Measurements from ENCODE around the gene PPP3R1.

PPP3R1 gene

DNA sequence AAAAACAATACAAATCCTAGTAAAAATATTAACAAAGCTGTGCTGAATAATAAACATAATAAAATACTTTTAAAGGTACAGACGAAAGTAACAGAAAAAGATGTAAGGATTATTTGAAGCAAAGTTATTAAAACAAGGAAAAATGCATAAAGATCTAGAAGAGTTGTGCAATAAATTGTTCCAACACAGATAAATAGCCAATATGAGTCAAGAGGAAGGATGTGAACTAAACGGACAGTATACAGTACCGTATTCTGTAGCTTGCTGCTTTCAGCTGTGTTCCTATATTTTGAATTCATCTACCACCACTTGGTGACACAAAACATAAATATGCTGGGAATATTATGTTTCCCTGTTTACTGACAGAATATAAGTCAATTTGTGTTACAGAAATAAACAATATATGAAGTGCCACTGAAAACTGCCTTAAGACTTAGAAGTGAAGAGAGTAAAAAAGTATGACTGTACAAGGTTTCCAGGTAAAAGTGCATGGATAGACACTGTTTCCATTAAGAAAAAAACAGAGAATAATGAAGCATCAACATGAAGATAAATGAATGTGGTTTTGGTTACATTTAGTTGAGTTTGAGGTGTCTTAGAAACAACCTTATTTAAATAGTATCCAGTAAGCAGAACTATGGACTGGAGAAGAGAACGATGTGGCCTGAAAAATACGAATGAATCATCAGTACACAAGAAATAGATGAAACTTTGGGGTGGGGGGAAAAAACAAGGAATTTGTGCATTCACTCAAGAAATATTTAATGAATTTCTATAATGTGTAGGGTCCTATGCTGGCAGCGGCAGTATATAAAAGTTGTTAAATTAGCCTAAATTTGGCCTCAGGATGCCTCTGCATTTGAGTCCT is 13.1 kb downstream of the PPP3R1 start:
- no peak overlapping the region for H3K4me3 ChIP-seq (ENCODE audit: low read depth, low read length)

DNA sequence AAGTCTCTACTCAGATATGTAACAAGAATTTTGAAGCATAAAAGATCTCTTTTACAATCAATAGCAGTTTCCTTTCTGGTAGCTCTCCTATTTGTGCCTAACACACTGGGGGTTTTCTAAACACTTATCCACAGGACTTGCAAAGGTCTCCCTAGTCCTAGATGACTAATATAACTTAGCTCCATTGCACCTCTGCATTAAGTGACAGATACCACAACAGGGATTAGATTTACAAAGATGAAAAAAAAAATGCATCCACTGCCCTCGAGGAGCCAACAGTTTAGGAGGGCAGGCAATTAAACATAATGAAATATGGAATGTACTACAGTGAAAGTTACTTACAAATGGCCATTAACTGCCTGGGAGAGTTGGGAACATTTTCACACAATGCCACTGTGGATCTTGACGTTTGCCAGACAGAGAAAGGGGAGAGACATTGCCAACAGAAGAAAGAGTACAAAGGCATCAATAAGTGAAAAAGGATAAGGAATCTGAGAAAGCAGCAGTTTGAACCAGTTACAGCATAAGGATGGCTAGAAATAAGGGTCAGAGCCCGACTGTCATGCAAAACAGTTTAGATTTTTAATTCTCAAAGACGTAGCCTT is 14.3 kb downstream of the PPP3R1 start:
- no peak overlapping the region for H3K4me3 ChIP-seq (ENCODE audit: low read depth, low read length)
- TF ChIP-seq, protein P1, sequence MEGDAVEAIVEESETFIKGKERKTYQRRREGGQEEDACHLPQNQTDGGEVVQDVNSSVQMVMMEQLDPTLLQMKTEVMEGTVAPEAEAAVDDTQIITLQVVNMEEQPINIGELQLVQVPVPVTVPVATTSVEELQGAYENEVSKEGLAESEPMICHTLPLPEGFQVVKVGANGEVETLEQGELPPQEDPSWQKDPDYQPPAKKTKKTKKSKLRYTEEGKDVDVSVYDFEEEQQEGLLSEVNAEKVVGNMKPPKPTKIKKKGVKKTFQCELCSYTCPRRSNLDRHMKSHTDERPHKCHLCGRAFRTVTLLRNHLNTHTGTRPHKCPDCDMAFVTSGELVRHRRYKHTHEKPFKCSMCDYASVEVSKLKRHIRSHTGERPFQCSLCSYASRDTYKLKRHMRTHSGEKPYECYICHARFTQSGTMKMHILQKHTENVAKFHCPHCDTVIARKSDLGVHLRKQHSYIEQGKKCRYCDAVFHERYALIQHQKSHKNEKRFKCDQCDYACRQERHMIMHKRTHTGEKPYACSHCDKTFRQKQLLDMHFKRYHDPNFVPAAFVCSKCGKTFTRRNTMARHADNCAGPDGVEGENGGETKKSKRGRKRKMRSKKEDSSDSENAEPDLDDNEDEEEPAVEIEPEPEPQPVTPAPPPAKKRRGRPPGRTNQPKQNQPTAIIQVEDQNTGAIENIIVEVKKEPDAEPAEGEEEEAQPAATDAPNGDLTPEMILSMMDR (IDR thresholded peaks at IDR 0.05; ENCODE audit: insufficient read depth, low read depth, low read length, missing control alignments) = no peak
- DNase-seq (ENCODE audit: low read depth) = no peak

More for the DNA sequence above, 13.1 kb downstream of the PPP3R1 start:
- TF ChIP-seq, protein P1 (IDR thresholded peaks at IDR 0.05; ENCODE audit: insufficient read depth, low read depth, low read length, missing control alignments) = no peak
- DNase-seq (ENCODE audit: low read depth) = no peak

DNA sequence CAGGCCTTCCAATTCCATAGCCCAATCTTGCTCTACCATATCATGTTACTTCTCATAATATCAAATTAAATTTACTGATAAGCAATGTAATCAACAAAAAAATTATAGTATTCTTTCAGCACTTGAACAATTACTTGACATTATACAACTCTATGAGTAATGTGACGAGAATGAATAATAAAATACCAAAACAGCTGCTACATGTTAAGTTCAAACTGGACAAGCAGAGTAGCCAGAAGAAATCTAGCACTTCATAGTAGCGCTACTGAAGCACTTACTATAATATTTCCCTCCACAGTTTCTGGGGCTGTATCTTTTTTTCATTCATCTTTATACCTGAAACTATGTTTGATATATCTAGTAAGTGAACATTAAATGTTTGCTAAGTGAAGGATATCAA is 14.9 kb downstream of the PPP3R1 start:
- no peak overlapping the region for H3K4me3 ChIP-seq (ENCODE audit: low read depth, low read length)
- TF ChIP-seq, protein P1 (IDR thresholded peaks at IDR 0.05; ENCODE audit: insufficient read depth, low read depth, low read length, missing control alignments) = no peak
- no peak for DNase-seq (ENCODE audit: low read depth)

DNA sequence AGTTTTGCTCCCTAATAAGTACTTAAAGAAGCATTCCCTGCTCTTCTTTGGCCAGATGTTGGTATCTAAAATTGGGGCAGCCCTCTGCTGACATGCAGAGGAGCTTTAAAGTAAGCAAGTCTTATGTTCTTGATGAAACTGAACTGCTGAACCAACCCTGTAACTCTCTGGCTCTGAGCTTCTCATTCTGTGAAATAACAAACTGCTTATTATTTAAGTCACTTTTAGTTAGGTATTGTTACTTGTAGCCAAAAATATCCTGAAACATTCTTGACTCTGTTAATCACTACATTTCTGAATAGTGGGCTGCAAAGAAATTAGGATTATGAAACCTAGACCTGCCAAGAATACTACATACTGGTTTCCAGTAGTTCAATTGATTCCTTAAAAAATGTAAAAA is 15.5 kb downstream of the PPP3R1 start:
- TF ChIP-seq, protein P1 (IDR thresholded peaks at IDR 0.05; ENCODE audit: insufficient read depth, low read depth, low read length, missing control alignments) = no peak

DNA sequence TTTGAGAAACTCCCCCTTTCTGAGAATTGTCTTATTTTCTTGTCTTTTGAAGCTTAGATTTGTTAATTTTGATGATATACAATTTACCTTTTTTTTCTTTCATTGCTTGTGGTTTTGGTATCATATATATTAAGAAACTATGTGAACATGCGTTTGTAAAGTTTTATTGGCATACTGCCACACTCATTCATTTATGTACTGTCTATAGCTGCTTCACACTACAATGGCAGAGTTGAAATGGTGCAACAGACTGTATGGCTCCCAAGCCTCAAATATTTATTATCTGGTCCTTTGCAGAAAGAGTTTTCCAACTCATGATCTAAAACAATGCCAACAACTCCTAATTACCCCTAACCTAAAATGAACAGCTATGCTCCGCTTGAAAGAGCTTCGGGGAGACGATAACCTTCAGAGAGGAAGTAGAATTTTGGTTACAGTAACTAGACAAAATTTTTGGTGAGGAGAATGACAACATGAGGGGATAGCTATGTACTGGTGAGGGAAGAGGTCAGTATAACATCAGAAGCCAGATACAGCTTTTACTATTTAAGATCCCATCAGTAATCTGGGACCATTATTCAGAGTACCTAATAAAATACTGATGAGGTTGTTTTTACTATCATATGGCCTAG is 16.1 kb downstream of the PPP3R1 start:
- TF ChIP-seq, protein P1 (IDR thresholded peaks at IDR 0.05; ENCODE audit: insufficient read depth, low read depth, low read length, missing control alignments) = no peak
- DNase-seq (ENCODE audit: low read depth) = no peak
- no peak overlapping the region for H3K4me3 ChIP-seq (ENCODE audit: low read depth, low read length)

More for the DNA sequence above, 15.5 kb downstream of the PPP3R1 start:
- no peak overlapping the region for H3K4me3 ChIP-seq (ENCODE audit: low read depth, low read length)
- no peak for DNase-seq (ENCODE audit: low read depth)

DNA sequence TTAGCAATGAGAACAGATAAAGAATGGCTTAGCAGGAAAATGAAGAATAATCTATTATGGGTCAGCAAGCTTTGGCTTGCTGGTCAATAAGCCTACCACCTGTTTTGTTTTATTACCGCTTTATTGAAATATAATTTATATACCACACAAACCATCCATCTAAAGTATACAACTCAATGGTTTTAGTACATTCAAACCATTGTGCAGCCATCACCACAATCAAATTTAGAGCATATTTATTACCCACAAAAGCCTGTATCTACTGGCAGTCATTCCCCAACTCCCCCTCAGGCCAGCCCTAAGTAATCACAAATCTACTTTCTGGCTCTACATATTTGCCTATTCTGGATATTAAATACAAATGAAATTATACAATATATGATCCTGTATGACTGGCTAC is 17.2 kb downstream of the PPP3R1 start:
- TF ChIP-seq, protein P1 (IDR thresholded peaks at IDR 0.05; ENCODE audit: insufficient read depth, low read depth, low read length, missing control alignments) = no peak
- no peak for DNase-seq (ENCODE audit: low read depth)

More for the DNA sequence above, 17.2 kb downstream of the PPP3R1 start:
- H3K4me3 ChIP-seq (ENCODE audit: low read depth, low read length) = no peak overlapping the region

All from GM12865 (cell line).